Thoracic aorta (tissue), 2 donors: Measurements from ENCODE around the gene CEP112. TPM values are rescaled to one million over a fixed set of nuclear protein-coding genes. Genes with fewer than 3 reads are reported as not detected.

Experiments
- ATAC-seq: fragments of 150-250 bp; one replicate; pipeline ENCODE4 v1.8.0; 2017; ENCODE audit warnings: low read depth; ENCODE audit not compliant: insufficient number of reproducible peaks, low FRiP score
- DNase-seq: peaks from one replicate; pipeline ENCODE4 v3.0.0-alpha.2; 2020; ENCODE audit warnings: low spot score
- H3K27ac ChIP-seq, 2 donors: fragments of 200-600 bp; sonication (generic); 1 replicate in 1 of 2; 2 replicates in 1 of 2; pipeline ENCODE4 v1.5.1; 2016; ENCODE audit warnings: mild to moderate bottlenecking in 2 of 2, moderate library complexity in 2 of 2
- H3K27me3 ChIP-seq: fragments of 200-600 bp; sonication (generic); replicated peaks from 2 replicates; pipeline ENCODE4 v1.6.0; 2016; ENCODE audit warnings: mild to moderate bottlenecking; ENCODE audit not compliant: insufficient read depth
- H3K36me3 ChIP-seq: fragments of 200-600 bp; sonication (generic); one replicate; pipeline ENCODE4 v1.5.1; 2016
- H3K4me1 ChIP-seq, 2 donors: fragments of 200-600 bp; sonication (generic); 1 replicate in 1 of 2; 2 replicates in 1 of 2; pipeline versions ENCODE4 v1.5.1 to v1.6.0; 2016; ENCODE audit warnings: low read depth in 2 of 2, mild to moderate bottlenecking in 1 of 2; ENCODE audit not compliant: control insufficient read depth in 1 of 2
- H3K4me3 ChIP-seq: fragments of 200-600 bp; sonication (generic); 2 replicates; pipeline ENCODE4 v1.5.1; 2016; ENCODE audit warnings: mild to moderate bottlenecking
- H3K9me3 ChIP-seq: fragments of 200-600 bp; sonication (generic); 2 replicates; pipeline ENCODE4 v1.5.1; 2016
- CTCF ChIP-seq: fragments of 200-600 bp; sonication (generic); IDR thresholded peaks from one replicate; pipeline ENCODE4 v1.5.1; 2019; ENCODE audit warnings: antibody characterized with exemption
- total RNA-seq, 2 donors: library from RNA; depleted of rRNA; stranded (reverse); fragments of >200 nt; gene quantifications; one replicate each; pipeline versions ENCODE4 v1.1.0 to v1.2.3, GENCODE V29; 2016

Gene CEP112
- total RNA-seq, 2 donors from 2014 or later, result 13.4 to 19.0 TPM

DNA sequence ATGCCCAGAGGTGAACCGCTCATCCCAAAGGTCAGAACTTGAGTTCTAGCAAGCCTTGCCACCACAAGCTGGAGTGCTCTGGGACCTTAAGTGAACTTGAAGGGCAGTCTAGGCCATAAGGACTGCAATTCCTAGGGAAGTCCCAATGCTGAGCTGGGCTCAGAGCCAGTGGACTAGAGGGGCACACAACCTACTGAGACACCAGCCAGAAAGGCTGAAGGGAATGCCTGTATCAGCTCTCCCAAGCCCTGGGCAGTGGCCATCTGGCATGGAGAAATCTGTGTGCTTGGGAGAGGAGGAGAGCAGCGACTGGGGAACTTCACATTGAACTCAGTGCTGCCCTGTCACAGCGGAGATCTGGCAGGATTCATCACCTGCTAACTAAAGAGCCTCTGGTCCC is 201.3 kb downstream of the CEP112 start:
- Histone ChIP-seq H3K27me3 (no peaks in the 10 kb centered on the region), H3K9me3 (peaks cover 5% of the 10 kb centered on the region), H3K4me3 (no peak overlapping the region), H3K36me3 (no peaks in the 10 kb centered on the region), H3K4me1 (no peaks in the 10 kb centered on the region), H3K27ac (no peak overlapping the region)
- no peak for ATAC-seq
- DNase-seq, result no peak
- no peak for TF ChIP-seq CTCF

DNA sequence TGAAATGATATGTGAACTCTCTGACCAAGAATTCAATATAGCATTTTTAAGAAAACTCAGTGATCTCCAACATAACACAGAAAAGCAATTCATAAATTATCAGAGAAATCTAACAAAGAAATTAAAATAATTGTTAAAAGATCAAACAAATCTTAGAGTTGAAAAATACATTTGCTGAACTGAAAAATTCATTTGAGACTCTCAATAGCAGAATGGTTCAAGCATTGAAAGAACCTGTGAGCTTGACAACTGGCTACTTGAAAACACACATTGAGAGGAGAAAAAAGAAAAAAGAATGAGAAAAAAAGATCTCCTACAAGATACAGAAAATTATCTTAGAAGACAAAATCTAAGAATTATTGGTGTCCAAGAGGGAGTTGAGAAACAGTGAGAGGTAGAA is 203.5 kb downstream of the CEP112 start:
- no peak for DNase-seq
- no peak for ATAC-seq
- Histone ChIP-seq H3K36me3 (no peaks in the 10 kb centered on the region), H3K9me3 (peaks cover 5% of the 10 kb centered on the region), H3K4me1 (no peaks in the 10 kb centered on the region), H3K4me3 (no peak overlapping the region), H3K27ac (no peak overlapping the region), H3K27me3 (no peaks in the 10 kb centered on the region)
- TF ChIP-seq CTCF, result no peak

DNA sequence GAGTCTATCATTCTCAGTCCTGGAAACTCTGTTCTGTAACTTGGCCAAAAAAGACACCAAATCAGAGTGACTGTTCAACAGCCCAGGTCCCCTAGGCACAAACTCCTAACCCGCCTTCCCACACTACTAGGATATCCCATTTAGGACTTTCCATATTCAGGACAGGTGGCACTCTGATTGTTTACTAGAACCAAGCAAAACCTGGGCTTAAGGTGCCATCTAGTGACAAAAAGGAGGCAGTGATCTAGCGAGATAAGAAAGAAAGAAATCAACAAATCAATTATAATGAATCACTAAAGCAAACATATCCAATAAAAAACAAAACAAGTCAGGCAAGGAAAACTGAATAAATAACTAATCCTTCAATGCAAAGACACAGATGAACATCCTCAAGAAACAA is 203.9 kb downstream of the CEP112 start:
- no peak for TF ChIP-seq CTCF
- no peak for DNase-seq
- Histone ChIP-seq H3K27me3 (no peaks in the 10 kb centered on the region), H3K4me3 (no peak overlapping the region), H3K9me3 (peaks cover 5% of the 10 kb centered on the region), H3K4me1 (no peaks in the 10 kb centered on the region), H3K36me3 (no peaks in the 10 kb centered on the region), H3K27ac (no peak overlapping the region)
- no peak for ATAC-seq

GRCh38 chr17:65985571-65985970 is 206.4 kb downstream of the CEP112 start:
- peaks cover 0 to 5% of the 10 kb centered on the region in 2 donors for H3K4me1 ChIP-seq
- DNase-seq (no peak), ATAC-seq (no peak)
- no peaks in the 10 kb centered on the region for H3K27me3 ChIP-seq
- TF ChIP-seq CTCF, result no peak
- no peaks in the 10 kb centered on the region for H3K36me3 ChIP-seq
- H3K27ac ChIP-seq, result no peak overlapping the region
- peaks cover 5% of the 10 kb centered on the region for H3K9me3 ChIP-seq
- no peak overlapping the region for H3K4me3 ChIP-seq

- H3K4me3 ChIP-seq, result no peak overlapping the region
- peaks cover 0 to 5% of the 10 kb centered on the region in 2 donors for H3K4me1 ChIP-seq
- no peak for TF ChIP-seq CTCF
- H3K9me3 ChIP-seq, result peaks cover 5% of the 10 kb centered on the region
- no peak overlapping the region for H3K27ac ChIP-seq
- no peak for DNase-seq
- no peaks in the 10 kb centered on the region for H3K27me3 ChIP-seq
- H3K36me3 ChIP-seq, result no peaks in the 10 kb centered on the region
- ATAC-seq, result no peak
Observed at GRCh38 chr17:65984299-65984698, 207.6 kb downstream of the CEP112 start.
